NCI-H526 (cell line): ENCODE measurements around the gene AMTN.
"Not testable (repeated sequence)": the region's sequence is repeated elsewhere in the genome, so short reads cannot be mapped to it uniquely, and the experiment has no call there.

ENCODE experiments used
- DNase-seq, 2 experiments: peaks; one replicate each; lab custom pipeline; 2025; lab: John Stamatoyannopoulos, UW

Gene AMTN

GRCh38 chr4:70518269-70518668 lies at the start of gene AMTN:
TSS of gene AMTN (plus strand) at chr4:70518569. CDS start at chr4:70518778, 209 bp downstream.
- no peak for DNase-seq

DNA sequence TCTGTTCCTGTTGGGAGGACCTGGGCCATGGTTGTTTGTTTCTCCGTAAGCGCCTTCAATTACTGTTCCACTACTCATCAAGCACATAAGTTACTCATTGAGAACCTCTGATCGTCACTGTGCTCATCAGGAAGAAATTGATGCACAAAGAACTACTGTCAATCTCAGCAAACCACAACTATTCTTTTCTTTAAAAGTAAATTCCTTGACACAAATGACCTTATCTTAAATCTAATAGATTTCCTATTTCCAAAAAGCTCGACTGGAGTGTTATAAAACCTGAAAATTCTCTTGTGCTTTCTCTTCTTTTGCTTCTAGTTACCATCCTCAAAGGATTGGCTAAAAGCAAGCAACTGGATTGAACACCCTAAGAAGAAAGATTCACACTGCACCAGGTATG lies 46.5 kb upstream of the AMTN start, which contains the start of gene MUC7:
Gene MUC7, plus strand, starts transcription at position 301 of the 400 bp plus-strand sequence. CDS start 1,825 bp downstream, outside the sequence.
- DNase-seq, result no peak

DNA sequence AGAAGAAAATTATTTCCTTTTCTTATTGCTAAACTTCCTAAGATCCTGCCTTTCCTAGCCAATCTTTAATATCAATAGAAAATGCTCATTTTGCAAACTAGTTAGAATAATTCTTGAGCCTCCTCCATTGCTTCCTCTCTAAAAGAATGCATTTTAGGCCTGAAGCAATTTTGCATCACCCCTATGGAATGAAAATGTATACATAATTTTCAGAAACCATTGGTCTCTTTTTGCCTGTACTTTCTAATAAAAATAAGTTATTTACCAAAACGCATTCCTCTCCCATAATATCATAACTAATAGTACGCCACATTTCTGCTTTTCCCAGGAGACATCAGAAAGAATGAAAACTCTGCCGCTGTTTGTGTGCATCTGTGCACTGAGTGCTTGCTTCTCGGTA lies 44.7 kb upstream of the AMTN start:
- DNase-seq, result no peak

- no peak for DNase-seq
Measured at GRCh38 chr4:70488748-70489147, 29.6 kb upstream of the AMTN start.

GRCh38 chr4:70496231-70496630 lies 22.1 kb upstream of the AMTN start:
- no peak for DNase-seq

GRCh38 chr4:70501838-70502237 lies 16.5 kb upstream of the AMTN start:
- not testable (repeated sequence) for DNase-seq

GRCh38 chr4:70504733-70505132 lies 13.6 kb upstream of the AMTN start:
- no peak for DNase-seq

GRCh38 chr4:70505151-70505748 lies 13.1 kb upstream of the AMTN start:
- DNase-seq, result peak in 1 of 2 experiments; percentile 54

- no peak for DNase-seq
Measured at GRCh38 chr4:70508801-70509200, 9.6 kb upstream of the AMTN start.

DNA sequence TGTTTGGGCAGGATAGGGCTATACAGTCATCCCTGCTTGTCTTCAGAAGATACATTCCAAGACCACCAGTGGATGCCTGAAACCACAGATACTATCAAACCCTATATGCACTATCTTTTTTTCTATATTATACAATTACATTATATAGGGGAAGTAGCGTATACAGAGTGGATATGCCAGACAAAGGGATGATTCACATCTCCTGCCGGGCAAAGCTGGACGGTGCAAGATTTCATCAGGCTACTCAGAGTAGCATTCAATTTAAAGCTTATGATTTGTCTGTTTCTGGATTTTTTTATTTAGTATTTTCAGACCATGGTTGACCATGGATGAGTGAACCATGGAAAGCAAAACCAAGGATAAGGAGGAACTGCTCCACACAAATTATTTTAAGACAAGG lies 7.0 kb upstream of the AMTN start:
- no peak for DNase-seq

DNA sequence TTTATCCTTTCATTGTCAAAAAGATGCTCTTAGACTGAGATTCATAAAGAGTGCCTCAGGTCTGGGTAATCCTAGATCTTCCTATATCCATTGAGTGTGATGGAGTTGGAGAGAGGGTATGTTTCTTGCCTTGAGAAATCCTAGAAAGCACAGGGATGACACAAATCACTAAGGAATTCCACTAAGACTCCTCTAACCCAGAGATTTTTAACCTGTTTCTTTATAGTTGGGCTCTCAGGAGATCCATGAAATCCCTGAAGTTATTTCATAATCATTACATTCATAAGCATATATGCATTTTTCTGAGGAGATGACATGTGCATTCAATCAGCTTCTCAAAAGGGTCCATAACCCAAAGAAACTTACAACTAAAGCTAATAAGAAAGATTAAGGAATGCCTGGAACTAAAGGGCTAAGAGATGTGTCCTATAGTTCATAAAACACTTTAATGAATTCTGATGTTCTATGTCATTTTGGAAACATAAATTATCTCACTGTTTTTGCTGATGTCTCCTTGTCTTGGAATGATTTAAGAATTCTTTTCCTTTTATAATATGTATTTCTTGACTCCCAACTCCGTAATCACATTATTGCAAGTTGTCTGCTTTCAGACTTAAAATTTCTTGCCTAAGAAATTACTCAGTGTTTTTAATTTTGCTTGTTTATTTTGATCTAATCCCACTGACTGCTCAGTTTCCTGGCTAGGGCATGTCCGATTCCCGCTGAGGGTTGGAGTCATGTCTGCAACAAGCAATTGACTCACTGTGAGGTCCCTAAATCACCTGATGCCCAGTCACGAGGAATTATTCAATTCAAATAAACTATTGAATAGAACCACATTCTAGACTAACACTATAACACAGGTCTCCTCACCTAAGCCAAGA lies 2.8 kb upstream of the AMTN start:
- no peak for DNase-seq

DNA sequence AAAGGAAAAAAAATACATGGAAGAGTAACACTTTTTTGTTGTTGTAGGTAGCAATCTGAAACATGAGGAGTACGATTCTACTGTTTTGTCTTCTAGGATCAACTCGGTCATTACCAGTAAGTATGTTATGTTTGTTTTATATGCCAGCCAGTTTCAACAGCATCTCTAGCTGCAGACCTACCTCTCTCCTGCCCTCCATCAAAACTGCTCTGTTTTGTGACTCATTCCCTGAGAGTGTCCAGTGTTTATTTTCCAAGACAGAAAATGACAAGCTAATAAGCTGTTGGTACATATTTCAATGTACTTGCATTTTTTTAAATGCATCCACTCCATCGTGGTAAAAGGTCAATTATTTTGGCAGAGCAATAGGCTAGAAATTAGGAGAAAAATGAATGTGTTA lies 347 bp downstream of the AMTN start:
- no peak for DNase-seq

DNA sequence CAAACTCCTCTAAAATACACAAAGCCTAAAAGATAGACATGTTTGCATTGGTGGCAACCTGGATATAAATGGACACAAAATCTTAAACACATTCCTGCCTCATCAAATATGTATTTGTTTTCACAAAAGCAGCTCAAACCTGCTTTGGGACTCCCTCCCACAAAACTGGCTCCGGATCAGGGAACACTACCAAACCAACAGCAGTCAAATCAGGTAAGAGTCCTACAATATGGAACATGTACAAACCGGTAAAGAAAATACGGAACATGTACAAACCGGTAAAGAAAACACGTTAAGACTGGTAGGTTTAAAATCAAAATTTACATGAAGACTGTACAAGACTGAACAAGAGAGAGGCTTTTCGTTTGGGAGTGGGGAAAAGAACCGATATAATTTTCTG lies 4.3 kb downstream of the AMTN start:
- DNase-seq, result no peak

- no peak for DNase-seq
Measured at GRCh38 chr4:70530997-70531396, 12.6 kb downstream of the AMTN start.

GRCh38 chr4:70531981-70532380 lies 13.6 kb downstream of the AMTN start:
- DNase-seq, result peak in 1 of 2 experiments; percentile 9

DNA sequence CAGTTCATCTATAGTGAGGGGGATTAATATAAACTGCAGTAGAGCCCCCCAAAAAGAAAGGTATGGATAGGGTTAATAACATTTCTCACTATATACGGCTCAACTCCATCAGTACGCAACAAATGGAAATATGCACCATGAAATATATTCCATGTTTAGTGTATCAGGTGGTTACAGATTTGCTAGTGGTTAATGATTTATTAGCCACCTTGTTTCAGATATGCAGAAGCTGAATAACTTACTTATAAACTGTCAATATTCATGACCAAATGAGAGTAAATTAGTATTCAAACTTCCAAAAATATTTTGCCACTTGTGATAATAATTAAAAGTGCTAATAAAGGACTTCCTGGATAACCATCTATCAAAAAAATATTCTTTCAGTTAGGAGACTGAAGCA lies 14.8 kb downstream of the AMTN start:
- DNase-seq, result no peak

- no peak for DNase-seq
Measured at GRCh38 chr4:70533791-70534190, 15.4 kb downstream of the AMTN start.

DNA sequence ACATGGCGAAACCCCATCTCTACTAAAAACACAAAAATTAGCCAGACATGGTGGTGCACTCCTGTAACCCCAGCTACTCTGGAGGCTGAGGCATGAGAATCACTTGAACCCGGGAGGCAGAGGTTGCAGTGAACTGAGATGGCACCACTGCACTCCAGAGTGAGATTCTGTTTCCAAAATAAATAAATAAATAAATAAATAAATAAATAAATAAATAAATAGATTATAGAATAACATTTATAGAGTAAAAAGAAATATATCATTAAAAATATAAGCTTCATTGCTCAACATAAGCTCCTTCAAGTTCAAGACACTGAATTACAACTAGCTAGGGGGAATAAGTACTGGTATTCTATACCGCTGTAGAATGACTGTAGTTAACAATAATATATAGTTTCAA lies 16.5 kb downstream of the AMTN start:
- not testable (repeated sequence) for DNase-seq

DNA sequence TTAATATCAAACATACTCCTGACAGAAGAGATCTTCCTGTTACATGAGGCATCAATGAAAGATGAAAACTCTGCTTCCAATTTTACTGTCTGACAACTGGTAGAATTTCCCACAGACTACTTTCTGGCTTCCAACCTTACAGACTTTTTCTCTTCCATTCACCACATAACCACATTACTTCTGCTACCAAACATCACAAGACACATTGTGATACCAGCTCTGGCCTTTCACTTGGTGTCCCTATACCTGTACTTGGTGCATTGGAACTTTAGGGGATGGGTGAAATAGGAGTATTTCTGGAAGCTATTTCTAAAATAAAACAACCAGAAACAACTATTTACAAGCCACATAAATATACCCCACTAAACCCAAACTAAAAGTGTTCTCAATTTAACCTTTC lies 20.5 kb downstream of the AMTN start:
- no peak for DNase-seq

DNA sequence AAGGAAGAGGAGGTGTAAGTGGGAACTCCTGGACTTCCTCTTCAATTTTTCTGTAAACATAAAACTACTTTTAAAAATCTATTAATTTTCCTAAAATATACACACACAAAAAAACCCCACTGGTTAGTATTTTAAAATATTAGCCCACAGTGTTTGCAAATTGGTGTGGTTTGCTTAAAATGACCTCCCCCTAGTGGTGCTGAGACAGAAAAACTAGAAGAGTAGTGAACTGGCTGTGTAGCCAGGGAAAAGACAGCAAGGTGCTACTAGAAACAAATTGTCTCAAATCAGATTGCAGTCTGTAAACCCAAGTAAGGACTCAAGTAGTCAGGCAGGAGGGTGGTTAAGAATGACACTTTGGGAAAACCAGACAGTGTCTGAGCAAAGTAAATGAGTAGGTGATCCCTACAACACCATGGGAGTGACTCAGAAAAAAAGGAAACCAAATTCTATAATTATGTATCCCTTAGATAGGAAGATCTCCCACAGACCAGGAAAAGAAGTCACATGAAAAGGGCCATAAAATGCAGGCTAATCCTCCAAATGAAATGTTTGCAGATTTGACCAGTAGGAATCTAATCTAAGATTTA lies 26.0 kb downstream of the AMTN start:
- DNase-seq, result peak in 1 of 2 experiments; percentile 29

GRCh38 chr4:70556856-70557255 lies 38.5 kb downstream of the AMTN start:
- no peak for DNase-seq

- peak; percentile 10 to 66 for DNase-seq
Measured at GRCh38 chr4:70559211-70559830, 41.0 kb downstream of the AMTN start.

DNA sequence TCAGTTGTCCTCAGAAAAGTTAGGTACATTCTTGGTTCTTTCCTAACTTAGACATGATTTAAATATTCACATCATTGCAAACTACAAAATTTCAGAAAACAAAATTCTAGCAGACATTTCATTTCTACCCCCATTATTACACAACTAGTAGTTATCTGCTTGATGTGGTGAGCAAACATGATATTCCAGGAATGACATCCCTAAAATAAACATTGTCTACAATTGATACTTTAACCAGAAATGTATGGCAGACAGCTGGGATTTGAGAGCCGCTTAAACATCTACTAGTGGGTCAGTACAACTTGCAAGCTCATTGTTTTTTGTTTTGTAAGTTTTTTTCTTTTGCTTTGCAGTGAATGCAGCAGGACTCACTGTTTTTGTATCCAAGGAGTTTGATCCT lies 41.6 kb downstream of the AMTN start:
- no peak for DNase-seq
